ENCODE measurements around the gene ERP27. TPM values are rescaled to one million over a fixed set of nuclear protein-coding genes. Genes with fewer than 3 reads are reported as not detected.

Gene ERP27
- total RNA-seq, 1 donor from 2014 or later, result not detected

DNA sequence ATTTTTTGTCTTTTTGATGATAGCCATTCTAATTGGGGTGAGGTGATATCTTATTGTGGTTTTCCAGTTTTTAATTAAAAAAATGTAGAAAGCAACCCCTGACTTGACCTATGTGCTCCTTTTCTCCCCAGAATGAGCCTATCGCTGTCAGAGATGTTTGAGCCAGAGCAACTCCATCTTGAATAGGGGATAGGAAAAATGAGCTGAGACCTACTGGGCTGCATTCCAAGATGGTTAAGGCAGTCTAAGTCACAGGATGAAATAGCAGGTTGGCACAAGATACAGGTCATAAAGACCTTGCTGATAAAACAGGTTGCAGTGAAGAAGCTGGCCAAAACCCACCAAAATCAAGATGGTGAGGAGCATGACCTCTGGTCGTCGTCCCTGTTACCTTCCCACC is 13.8 kb downstream of the ERP27 start:
- H3K36me3 Mint-ChIP-seq, result no peaks in the 10 kb centered on the region
- peaks cover 4% of the 10 kb centered on the region for H3K4me1 Mint-ChIP-seq
- Histone ChIP-seq H3K4me3 (no peak overlapping the region), H3K9me3 (ENCODE audit: low read depth) (no peaks in the 10 kb centered on the region), H4K20me1 (ENCODE audit: low read depth) (no peaks in the 10 kb centered on the region), H3K79me2 (ENCODE audit: low read depth) (no peaks in the 10 kb centered on the region), H2AFZ (replicated peaks) (no peak overlapping the region), H3K4me2 (no peak overlapping the region), H3K36me3 (no peaks in the 10 kb centered on the region), H3K27me3 (no peaks in the 10 kb centered on the region), H3F3A (ENCODE audit: low read depth) (no peaks in the 10 kb centered on the region), H3K9ac (no peak overlapping the region), H3K4me1 (no peaks in the 10 kb centered on the region), H3K27ac (no peak overlapping the region)
- TF ChIP-seq, protein P1, sequence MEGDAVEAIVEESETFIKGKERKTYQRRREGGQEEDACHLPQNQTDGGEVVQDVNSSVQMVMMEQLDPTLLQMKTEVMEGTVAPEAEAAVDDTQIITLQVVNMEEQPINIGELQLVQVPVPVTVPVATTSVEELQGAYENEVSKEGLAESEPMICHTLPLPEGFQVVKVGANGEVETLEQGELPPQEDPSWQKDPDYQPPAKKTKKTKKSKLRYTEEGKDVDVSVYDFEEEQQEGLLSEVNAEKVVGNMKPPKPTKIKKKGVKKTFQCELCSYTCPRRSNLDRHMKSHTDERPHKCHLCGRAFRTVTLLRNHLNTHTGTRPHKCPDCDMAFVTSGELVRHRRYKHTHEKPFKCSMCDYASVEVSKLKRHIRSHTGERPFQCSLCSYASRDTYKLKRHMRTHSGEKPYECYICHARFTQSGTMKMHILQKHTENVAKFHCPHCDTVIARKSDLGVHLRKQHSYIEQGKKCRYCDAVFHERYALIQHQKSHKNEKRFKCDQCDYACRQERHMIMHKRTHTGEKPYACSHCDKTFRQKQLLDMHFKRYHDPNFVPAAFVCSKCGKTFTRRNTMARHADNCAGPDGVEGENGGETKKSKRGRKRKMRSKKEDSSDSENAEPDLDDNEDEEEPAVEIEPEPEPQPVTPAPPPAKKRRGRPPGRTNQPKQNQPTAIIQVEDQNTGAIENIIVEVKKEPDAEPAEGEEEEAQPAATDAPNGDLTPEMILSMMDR (IDR thresholded peaks at IDR 0.05), result no peak
- TF ChIP-seq EZH2 (IDR thresholded peaks at IDR 0.05) (no peak), EZH2phosphoT487 (IDR thresholded peaks at IDR 0.05) (no peak)
- H3K4me3 Mint-ChIP-seq, result no peak overlapping the region
- H3K27me3 Mint-ChIP-seq (ENCODE audit: insufficient read depth, low read depth), result no peaks in the 10 kb centered on the region
- no peaks in the 10 kb centered on the region for H3K9me3 Mint-ChIP-seq
- H3K27ac Mint-ChIP-seq, result no peak overlapping the region
- DNase-seq (ENCODE audit: low spot score), result no peak

DNA sequence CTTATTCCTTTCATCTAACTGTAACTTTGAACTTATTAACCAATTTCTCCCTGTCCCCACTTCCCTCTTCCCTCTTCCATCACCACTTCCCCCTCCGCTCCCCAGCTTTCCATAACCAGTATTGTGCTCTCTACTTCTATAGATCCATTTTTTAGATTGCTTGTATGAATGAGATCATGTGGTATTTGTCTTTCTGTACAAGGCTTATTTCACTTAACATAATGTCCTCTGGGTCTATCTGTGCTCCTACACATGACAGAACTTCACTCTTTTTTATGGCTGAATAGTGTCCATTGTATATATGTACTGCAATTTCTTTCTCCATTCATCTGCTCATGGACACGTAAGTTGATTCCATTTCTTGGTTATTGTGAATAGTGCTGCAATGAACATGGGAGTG is 14.4 kb downstream of the ERP27 start:
- H3K27ac ChIP-seq, result no peak overlapping the region
- no peaks in the 10 kb centered on the region for H3K9me3 ChIP-seq (ENCODE audit: low read depth)
- H4K20me1 ChIP-seq (ENCODE audit: low read depth), result no peaks in the 10 kb centered on the region
- no peak for DNase-seq (ENCODE audit: low spot score)
- no peaks in the 10 kb centered on the region for H3F3A ChIP-seq (ENCODE audit: low read depth)
- H3K79me2 ChIP-seq (ENCODE audit: low read depth), result no peaks in the 10 kb centered on the region
- no peaks in the 10 kb centered on the region for H3K36me3 ChIP-seq
- no peak overlapping the region for H3K4me3 ChIP-seq
- no peak overlapping the region for H2AFZ ChIP-seq (replicated peaks)
- no peak overlapping the region for H3K4me2 ChIP-seq
- no peaks in the 10 kb centered on the region for H3K27me3 ChIP-seq
- H3K27ac Mint-ChIP-seq, result no peak overlapping the region
- TF ChIP-seq EZH2phosphoT487 (IDR thresholded peaks at IDR 0.05) (no peak), EZH2 (IDR thresholded peaks at IDR 0.05) (no peak)
- TF ChIP-seq, protein P1 (IDR thresholded peaks at IDR 0.05), result no peak
- no peaks in the 10 kb centered on the region for H3K27me3 Mint-ChIP-seq (ENCODE audit: insufficient read depth, low read depth)
- no peak overlapping the region for H3K9ac ChIP-seq
- H3K4me1 Mint-ChIP-seq, result peaks cover 3% of the 10 kb centered on the region
- no peak overlapping the region for H3K4me3 Mint-ChIP-seq
- no peaks in the 10 kb centered on the region for H3K4me1 ChIP-seq
- no peaks in the 10 kb centered on the region for H3K36me3 Mint-ChIP-seq
- no peaks in the 10 kb centered on the region for H3K9me3 Mint-ChIP-seq

DNA sequence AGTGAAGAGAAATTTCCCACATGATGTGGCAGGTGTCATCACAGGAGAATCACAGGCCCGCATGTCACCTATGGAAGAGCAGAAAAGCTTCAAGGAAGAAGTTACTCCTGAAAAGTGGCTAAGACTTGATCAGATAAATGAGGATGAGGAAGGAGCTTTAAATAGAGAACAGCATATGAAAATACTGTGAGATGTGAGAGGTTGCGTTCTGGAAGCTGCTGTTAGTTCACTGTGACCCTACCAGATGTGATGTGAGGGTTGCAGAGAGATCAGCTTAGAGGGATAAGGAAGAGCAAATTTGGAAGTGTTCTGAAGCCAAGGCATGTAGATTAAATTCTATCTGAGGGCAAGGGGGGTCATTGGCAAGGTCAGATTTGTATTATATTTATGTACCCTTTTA is 17.1 kb downstream of the ERP27 start:
- H3K36me3 ChIP-seq, result no peaks in the 10 kb centered on the region
- H3K27ac Mint-ChIP-seq, result no peak overlapping the region
- H3K79me2 ChIP-seq (ENCODE audit: low read depth), result no peaks in the 10 kb centered on the region
- no peaks in the 10 kb centered on the region for H3K4me1 ChIP-seq
- H3K9ac ChIP-seq, result no peak overlapping the region
- H3K9me3 ChIP-seq (ENCODE audit: low read depth), result no peaks in the 10 kb centered on the region
- H3K27me3 ChIP-seq, result no peaks in the 10 kb centered on the region
- H3K4me2 ChIP-seq, result no peak overlapping the region
- H3K27ac ChIP-seq, result no peak overlapping the region
- H3K27me3 Mint-ChIP-seq (ENCODE audit: insufficient read depth, low read depth), result peaks cover 2% of the 10 kb centered on the region
- H3K4me3 ChIP-seq, result no peak overlapping the region
- H2AFZ ChIP-seq (replicated peaks), result no peak overlapping the region
- H3F3A ChIP-seq (ENCODE audit: low read depth), result no peaks in the 10 kb centered on the region
- no peaks in the 10 kb centered on the region for H4K20me1 ChIP-seq (ENCODE audit: low read depth)
- no peaks in the 10 kb centered on the region for H3K9me3 Mint-ChIP-seq
- no peaks in the 10 kb centered on the region for H3K4me1 Mint-ChIP-seq
- no peak overlapping the region for H3K4me3 Mint-ChIP-seq
- TF ChIP-seq EZH2phosphoT487 (IDR thresholded peaks at IDR 0.05), result no peak
- TF ChIP-seq EZH2 (IDR thresholded peaks at IDR 0.05), result no peak
- TF ChIP-seq, protein P1 (IDR thresholded peaks at IDR 0.05), result no peak
- no peaks in the 10 kb centered on the region for H3K36me3 Mint-ChIP-seq
- no peak for DNase-seq (ENCODE audit: low spot score)

All from neural progenitor cell (in vitro differentiated cells).